Measurements from ENCODE around the gene SCRT2.

- TF ChIP-seq CTCF (IDR thresholded peaks at IDR 0.05): no peak
- no peak for TF ChIP-seq POLR2A (IDR thresholded peaks at IDR 0.05)
Measured at GRCh38 chr20:689348-689747, 13.7 kb upstream of the SCRT2 start.

Data from thyroid gland (tissue), 4 donors.